ENCODE measurements around the gene PIGBOS1. TPM values are rescaled to one million over a fixed set of nuclear protein-coding genes. Genes with fewer than 3 reads are reported as not detected.
"Not testable (repeated sequence)": the region's sequence is repeated elsewhere in the genome, so short reads cannot be mapped to it uniquely, and the experiment has no call there.

The PIGBOS1 gene
- total RNA-seq, 1 donor from 2014 or later, result 12.3 TPM

DNA sequence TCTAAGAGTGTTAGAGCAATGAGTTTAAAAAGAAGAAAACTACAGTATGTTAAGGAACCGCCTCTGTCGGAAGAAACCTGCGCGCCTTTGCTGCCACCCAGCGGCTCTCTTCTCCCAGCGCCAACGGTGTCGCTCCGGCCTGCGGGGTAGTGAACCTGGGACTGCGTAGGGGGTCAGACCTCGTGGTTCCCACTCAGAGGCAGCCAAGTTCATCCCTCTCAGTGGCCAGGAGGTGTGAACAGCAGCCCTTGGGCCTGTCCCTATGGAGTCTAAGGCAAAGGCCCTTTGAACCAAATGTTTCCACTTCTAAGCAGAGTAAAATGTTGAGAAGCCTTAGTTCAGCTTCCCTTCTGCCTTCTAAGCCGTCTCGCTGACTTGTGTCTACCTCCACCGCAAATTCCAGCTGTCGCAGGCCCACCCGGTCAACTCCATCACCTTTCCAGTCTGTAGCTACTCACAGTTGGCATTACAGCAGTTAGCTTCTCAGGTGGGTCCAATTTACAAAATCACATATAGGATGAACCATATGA is 28.3 kb downstream of the PIGBOS1 start:
- DNase-seq (ENCODE audit: low spot score), result peak; percentile 87

DNA sequence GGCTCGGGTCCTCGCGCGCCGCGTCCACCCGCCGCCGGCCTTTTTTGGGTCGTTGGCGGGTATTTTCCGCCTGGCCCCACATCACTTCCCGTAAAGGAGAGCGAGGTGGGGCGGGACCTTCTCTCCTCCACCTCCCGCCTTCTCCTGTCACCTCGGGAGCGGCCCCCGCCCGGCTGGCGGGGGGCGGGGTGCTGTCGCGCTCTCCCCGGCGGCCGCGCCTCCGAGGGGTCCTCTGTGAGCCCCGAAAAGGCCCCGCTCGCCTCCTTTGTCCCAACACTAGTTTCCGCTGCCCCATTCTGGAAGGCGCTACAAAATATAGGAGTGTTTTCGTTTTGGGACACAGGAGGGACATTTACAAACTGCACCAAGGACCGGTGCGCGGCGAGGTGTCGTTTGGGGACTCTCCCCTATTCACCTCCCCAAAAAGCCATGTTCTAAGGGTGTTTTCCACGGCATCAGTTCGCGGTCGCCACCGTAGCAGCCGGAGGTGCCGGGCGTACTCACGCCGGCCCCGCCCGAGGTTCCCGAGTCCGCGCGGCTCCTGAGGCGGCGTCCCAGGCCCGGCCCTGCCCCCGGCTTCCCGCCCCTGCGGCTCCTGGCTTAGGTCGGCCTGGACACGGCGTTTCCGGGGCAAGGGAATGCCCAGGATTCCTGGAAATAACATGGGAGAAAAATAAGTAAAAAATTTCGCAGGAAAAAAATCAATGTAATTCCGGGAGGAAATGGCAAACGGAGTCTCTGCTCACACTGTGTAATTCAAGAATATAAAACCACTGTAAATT is 29.0 kb downstream of the PIGBOS1 start, which contains the start of gene RAB27A:
Gene RAB27A (minus strand): TSS at position 68 of the 782 bp plus-strand sequence. CDS start 54,879 bp downstream, outside the sequence.
- peak; percentile 60 for DNase-seq (ENCODE audit: low spot score)

GRCh38 chr15:55289011-55289745 is 29.7 kb downstream of the PIGBOS1 start:
- no peak for DNase-seq (ENCODE audit: low spot score)

- DNase-seq (ENCODE audit: low spot score), result no peak
Measured at GRCh38 chr15:55288006-55288717, 30.8 kb downstream of the PIGBOS1 start.

DNA sequence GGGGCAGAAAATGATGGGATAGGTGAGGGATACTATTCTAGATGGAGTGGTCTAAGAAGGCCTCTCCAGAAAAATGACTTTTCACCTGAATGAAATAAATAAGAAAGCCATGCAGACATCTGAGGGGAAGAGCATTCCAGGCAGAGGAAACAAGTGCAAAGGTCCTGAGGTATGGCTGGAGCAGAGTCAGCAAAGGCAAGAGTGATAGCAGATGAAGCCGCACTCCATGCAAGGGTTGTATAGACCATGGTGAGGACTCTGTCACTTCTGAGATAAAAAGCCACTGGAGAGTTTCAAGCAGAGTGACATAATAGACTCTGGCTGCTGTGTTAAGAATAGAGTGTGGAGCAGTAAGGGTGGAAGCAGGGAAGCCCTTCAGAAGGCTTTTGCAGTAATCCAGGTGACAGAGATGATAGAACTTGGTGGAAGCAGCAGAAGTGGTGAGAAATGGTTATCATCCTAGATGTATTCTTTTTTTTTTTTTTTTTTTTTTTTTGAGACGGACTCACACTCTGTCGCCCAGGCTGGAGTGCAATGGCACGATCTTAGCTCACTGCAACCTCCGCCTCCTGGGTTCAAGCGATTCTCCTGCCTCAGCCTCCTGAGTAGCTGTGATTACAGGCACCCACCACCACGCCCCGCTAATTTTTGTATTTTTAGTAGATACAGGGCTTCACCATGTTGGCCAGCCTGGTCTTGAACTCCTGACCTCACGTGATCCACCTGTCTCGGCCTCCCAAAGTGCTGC is 32.3 kb downstream of the PIGBOS1 start:
- DNase-seq (ENCODE audit: low spot score), result not testable (repeated sequence)

DNA sequence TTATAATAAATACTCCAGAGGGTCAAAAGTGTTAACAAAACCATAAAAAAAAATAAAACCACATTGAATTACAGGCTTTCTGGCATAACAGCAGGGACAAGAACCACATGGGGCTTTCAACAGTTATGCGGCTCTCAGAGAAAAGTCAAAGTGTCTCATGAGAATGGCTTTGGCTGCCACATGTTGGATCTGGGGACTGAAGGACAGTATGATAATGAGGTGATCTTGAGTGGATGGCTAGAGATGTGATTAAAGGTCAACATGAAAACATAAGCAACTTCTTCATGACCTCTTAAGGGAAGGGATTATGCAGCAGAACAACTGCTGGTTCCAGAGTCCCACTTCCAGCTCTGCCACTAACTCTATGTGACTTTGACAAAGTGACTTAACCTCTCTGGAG is 34.5 kb downstream of the PIGBOS1 start:
- DNase-seq (ENCODE audit: low spot score), result no peak

DNA sequence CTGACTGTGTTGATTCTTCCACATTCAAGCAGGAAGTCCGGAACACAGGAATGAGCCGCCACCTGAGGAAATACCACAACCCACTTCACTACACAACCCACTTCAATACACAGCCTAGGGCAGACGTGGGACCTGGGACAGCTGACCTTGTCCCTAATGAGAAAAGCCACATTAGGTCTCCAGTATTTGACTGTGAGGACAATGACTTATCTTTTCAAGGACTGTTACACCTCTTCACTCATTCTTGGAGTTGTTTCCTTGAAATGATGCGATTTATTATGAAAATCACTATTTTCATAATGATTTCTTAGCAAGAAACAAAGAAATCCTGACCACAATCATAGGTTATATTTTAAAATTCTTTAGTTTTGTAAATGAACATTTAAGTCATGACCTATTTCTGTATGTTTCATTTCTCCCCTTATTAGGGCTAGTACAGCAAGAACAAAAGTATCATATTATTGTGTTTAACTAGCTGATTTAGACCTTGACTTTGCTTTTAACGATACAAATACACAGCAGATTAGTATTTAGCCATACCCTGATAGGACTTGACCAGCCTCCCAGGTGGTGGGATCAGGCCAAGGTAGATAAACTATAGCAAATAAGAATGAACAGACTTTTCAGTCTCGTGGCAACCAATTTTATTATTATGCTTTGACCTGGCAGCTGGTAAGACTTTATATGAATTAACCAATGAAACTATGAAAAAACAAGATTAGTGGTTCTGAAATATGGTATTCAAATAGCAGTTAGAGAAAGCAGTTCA is 35.4 kb downstream of the PIGBOS1 start:
- DNase-seq (ENCODE audit: low spot score), result no peak

GRCh38 chr15:55282284-55282833 is 36.6 kb downstream of the PIGBOS1 start:
- DNase-seq (ENCODE audit: low spot score), result no peak

DNA sequence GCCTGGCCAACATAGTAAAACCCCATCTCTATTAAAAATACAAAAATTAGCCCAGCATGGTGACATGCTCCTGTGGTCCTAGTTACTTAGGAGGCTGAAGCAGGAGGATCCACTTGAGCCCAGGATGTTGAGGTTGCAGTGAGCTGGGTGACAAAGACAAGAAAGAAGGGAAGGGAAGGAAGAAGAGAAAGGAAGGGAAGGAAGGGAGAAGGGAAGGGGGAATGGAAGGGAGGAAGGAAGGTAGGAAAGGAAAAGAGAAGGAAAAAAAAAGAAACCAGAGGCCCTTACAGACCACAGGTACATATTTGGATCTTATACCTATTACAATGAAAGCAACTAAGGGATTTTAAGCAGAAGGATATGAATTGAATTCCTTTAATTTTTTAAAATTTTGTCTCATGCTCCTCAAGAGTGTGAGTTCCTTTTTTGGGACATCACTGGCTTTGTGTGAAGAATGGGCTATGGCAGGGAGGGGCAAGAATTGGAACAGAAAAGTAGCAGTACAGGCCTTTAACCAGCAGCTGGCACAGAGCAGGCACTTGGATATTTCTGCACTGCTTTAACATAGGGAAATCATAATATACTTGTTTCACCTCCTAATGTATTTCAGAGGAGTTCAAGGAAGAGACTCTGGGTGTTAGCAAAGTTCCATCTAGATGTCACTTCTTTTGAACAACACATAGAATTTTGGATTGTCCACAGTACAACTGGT is 37.2 kb downstream of the PIGBOS1 start:
- no peak for DNase-seq (ENCODE audit: low spot score)

DNA sequence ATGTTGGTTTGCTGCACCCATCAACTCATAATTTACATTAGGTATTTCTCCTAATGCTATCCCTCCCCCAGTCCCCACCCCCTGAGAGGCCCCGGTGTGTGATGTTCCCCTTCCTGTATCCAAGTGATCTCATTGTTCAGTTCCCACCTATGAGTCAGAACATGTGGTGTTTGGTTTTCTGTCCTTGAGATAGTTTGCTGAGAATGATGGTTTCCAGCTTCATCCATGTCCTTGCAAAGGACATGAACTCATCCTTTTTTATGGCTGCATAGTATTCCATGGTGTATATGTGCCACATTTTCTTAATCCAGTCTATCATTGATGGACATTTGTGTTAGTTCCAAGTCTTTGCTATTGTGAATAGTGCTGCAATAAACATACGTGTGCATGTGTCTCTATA is 38.3 kb downstream of the PIGBOS1 start:
- not testable (repeated sequence) for DNase-seq (ENCODE audit: low spot score)

DNA sequence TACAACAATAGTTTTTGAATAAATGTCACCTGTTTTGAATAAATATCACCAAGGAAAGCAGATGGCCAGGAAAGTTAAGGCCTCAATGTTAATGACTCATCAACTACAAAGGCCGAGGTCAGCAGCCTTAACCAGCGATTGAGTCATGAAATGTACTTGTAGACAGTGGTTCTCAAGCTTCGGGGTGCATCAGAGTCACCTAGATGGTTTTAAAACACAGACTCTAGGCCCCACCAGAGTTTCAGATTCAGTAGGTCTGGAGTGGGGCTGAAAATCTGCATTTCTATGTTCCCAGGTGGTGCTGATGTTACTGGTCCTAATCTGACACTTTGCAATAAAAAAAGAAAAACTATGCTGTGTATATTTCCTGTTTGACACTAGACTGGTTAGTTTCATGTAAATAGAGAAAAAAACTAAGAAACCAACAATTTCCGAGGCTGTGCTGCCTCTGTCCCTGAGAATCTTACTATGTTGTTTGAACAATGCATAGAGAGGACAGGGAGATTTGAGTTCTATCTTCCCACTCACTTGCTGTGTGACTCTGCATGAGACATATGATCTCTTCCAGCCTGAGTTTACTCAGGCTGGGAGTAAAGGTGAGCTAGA is 39.1 kb downstream of the PIGBOS1 start:
- peak; percentile 34 for DNase-seq (ENCODE audit: low spot score)

GRCh38 chr15:55279100-55279745 is 39.7 kb downstream of the PIGBOS1 start:
- DNase-seq (ENCODE audit: low spot score), result no peak

GRCh38 chr15:55277715-55278114 is 41.2 kb downstream of the PIGBOS1 start:
- DNase-seq (ENCODE audit: low spot score), result no peak

DNA sequence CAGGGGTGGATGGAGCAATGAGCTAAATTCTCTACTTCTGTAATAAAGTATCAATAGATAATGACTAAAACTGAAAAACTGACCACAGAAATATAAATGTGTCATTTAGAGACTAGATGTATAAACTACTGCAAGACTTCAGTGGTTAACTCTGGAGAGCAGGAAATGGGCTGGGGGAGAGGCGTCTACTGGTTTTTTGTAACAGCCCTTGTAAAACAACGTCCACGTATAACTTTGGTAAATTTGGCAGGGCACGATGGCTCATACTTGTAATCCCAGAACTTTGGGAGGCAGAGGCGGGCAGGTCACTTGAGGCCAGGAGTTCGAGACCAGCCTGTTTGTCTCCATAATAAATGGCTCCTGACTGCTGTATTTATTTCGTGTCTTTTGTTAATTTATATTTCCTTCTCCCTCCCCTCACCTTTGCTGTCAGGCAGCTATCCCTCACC is 41.8 kb downstream of the PIGBOS1 start:
- DNase-seq (ENCODE audit: low spot score), result no peak

GRCh38 chr15:55276324-55276723 is 42.6 kb downstream of the PIGBOS1 start:
- no peak for DNase-seq (ENCODE audit: low spot score)

DNA sequence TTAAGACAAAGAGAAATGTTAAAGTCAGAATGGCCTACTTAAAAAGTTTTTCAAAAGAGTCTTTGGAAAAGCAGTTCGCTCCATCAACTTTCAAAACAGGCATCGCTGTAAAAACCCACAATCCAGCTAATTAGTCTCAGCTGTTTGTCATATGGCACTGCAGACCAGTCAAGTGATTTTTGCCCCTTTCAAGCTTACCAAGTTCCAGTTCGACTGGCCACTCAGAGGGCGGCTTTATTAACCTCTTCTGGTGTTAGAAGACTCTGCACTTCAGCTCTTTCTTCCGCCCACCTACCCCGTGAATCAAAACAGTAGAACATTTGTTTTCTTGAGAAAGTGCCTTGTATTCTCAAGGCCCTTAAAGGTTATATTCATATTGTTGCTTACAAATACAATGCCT is 48.6 kb downstream of the PIGBOS1 start:
- no peak for DNase-seq (ENCODE audit: low spot score)

DNA sequence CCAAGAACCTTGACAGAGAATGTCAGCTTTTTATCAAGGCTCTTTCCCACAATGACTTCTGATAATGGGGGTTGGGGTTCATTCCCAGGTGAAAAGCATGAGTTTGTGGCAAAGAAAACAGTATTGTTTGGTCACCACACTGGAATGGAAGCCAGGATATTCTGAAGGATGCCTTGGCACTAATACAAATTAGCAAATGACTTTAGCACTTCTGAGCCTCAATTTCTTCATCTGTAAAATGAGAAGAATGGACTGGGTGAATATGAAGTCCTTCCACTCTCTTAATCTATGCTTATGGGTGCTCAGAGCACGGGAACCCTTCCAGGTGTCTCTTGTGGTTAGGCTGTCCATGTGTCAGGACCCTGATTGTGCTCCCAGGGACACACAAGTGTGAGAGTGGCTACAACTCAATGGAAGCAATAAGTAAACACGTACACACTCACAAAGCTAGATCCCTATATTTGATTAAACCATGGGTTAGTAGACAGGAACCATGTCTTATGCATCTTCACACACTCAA is 50.7 kb downstream of the PIGBOS1 start:
- DNase-seq (ENCODE audit: low spot score), result no peak
